ENCODE data around the gene MARCO. TPM values are rescaled to one million over a fixed set of nuclear protein-coding genes. Genes with fewer than 3 reads are reported as not detected.

MARCO gene
- polyA plus RNA-seq, 1 of the 3 experiments (the other 2 are of a cell fraction), result not detected

DNA sequence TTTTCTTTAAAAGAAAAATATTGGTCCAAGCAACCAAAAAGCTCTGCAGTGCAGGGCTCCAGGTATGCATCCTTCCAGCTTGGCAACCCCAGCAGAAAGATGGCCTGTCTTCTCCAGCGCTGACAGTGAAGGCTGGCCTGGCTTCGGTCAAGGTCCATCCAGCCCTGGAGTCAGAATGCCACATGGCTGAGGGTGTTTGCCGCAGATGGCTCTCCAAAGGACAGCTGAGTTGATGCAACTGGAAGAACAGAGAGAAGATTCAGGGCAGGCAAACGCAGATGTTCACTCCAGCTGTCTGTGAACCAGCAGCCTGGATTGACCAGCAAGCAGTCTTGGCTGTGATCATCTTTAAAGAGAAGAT is 51.4 kb downstream of the MARCO start:
- WGBS (ENCODE audit: low lambda C conversion rate), result 18% methylated on average over 4 of the region's 4 CpGs

DNA sequence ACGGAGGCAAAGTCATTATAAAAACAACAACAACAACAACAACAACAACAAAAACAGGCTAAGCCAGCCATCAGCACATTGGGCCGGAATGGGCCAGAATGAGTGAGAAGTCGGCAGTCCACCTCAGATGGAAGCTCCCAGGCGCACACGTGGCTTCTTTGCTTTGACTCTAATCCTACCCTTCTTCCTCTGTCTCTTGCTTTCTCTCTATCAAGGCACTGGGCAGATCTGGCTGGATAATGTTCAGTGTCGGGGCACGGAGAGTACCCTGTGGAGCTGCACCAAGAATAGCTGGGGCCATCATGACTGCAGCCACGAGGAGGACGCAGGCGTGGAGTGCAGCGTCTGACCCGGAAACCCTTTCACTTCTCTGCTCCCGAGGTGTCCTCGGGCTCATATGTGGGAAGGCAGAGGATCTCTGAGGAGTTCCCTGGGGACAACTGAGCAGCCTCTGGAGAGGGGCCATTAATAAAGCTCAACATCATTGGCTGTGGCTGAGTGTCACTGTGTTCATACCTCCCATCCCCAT is 52.2 kb downstream of the MARCO start:
- H3F3A ChIP-seq (replicated peaks; ENCODE audit: insufficient read depth), result no peaks in the 10 kb centered on the region
- H3K9me2 ChIP-seq, result no peaks in the 10 kb centered on the region
- H3K4me2 ChIP-seq, result no peak overlapping the region
- H3K27me3 ChIP-seq (ENCODE audit: insufficient read depth), result peaks cover 5% of the 10 kb centered on the region; the same call in 1 of the 2 replicates
- DNase-seq, result no peak
- no peaks in the 10 kb centered on the region for H3K4me1 ChIP-seq (ENCODE audit: control insufficient read depth in 1 of 2, insufficient read depth in 2 of 2, low read depth in 1 of 2, low read length in 1 of 2)
- no peaks in the 10 kb centered on the region for H3K36me3 ChIP-seq (replicated peaks in 1 of 2; ENCODE audit: control insufficient read depth in 1 of 2, insufficient read depth in 2 of 2, low read length in 1 of 2)
- WGBS (ENCODE audit: low lambda C conversion rate), result 9% methylated on average over 8 of the region's 14 CpGs
- no peak overlapping the region for H3K27ac ChIP-seq (ENCODE audit: low read depth in 2 of 2, low read length in 1 of 2)
- no peak overlapping the region for H3K9ac ChIP-seq
- CTCF ChIA-PET, result no interaction called here
- TF ChIP-seq, protein P1, sequence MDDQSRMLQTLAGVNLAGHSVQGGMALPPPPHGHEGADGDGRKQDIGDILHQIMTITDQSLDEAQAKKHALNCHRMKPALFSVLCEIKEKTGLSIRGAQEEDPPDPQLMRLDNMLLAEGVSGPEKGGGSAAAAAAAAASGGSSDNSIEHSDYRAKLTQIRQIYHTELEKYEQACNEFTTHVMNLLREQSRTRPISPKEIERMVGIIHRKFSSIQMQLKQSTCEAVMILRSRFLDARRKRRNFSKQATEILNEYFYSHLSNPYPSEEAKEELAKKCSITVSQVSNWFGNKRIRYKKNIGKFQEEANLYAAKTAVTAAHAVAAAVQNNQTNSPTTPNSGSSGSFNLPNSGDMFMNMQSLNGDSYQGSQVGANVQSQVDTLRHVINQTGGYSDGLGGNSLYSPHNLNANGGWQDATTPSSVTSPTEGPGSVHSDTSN (IDR thresholded peaks at IDR 0.05), result no peak
- TF ChIP-seq FOXJ3 (CRISPR knock-in tag; IDR thresholded peaks at IDR 0.05), result no peak
- TF ChIP-seq RAD21 (IDR thresholded peaks at IDR 0.05; ENCODE audit: low read length), result no peak
- no peak for TF ChIP-seq NRF1 (IDR thresholded peaks at IDR 0.05; ENCODE audit: low read depth, low read length)
- TF ChIP-seq EP300 (IDR thresholded peaks at IDR 0.05; ENCODE audit: borderline replicate concordance in 1 of 2, low read depth in 1 of 2, low read length in 1 of 2), result no peak
- no peak for TF ChIP-seq POLR2AphosphoS5 (IDR thresholded peaks at IDR 0.05; ENCODE audit: low read depth, low read length)
- TF ChIP-seq TEAD4 (IDR thresholded peaks at IDR 0.05; ENCODE audit: borderline replicate concordance, insufficient read depth), result no peak
- TF ChIP-seq, protein P2, sequence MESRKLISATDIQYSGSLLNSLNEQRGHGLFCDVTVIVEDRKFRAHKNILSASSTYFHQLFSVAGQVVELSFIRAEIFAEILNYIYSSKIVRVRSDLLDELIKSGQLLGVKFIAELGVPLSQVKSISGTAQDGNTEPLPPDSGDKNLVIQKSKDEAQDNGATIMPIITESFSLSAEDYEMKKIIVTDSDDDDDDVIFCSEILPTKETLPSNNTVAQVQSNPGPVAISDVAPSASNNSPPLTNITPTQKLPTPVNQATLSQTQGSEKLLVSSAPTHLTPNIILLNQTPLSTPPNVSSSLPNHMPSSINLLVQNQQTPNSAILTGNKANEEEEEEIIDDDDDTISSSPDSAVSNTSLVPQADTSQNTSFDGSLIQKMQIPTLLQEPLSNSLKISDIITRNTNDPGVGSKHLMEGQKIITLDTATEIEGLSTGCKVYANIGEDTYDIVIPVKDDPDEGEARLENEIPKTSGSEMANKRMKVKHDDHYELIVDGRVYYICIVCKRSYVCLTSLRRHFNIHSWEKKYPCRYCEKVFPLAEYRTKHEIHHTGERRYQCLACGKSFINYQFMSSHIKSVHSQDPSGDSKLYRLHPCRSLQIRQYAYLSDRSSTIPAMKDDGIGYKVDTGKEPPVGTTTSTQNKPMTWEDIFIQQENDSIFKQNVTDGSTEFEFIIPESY (IDR thresholded peaks at IDR 0.05; ENCODE audit: borderline replicate concordance, low read depth), result no peak
- no peak for TF ChIP-seq GABPA (IDR thresholded peaks at IDR 0.05; ENCODE audit: low read depth)
- TF ChIP-seq, protein P3, sequence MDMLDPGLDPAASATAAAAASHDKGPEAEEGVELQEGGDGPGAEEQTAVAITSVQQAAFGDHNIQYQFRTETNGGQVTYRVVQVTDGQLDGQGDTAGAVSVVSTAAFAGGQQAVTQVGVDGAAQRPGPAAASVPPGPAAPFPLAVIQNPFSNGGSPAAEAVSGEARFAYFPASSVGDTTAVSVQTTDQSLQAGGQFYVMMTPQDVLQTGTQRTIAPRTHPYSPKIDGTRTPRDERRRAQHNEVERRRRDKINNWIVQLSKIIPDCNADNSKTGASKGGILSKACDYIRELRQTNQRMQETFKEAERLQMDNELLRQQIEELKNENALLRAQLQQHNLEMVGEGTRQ (IDR thresholded peaks at IDR 0.05; ENCODE audit: borderline replicate concordance, low read depth, low read length), result no peak
- no peak overlapping the region for H3K4me3 ChIP-seq (ENCODE audit: low read depth in 2 of 2, low read length in 1 of 2)
- POLR2A ChIA-PET, result no interaction called here
- H3K79me2 ChIP-seq (ENCODE audit: insufficient read depth), result no peaks in the 10 kb centered on the region
- H3K9me3 ChIP-seq, result no peaks in the 10 kb centered on the region
- H4K20me1 ChIP-seq (ENCODE audit: insufficient read depth), result no peaks in the 10 kb centered on the region
- H2AFZ ChIP-seq (ENCODE audit: low read depth), result no peak overlapping the region

More for the DNA sequence above, 51.4 kb downstream of the MARCO start:
- Histone ChIP-seq H3K9me2 (no peaks in the 10 kb centered on the region), H4K20me1 (ENCODE audit: insufficient read depth) (no peaks in the 10 kb centered on the region), H3K9me3 (no peaks in the 10 kb centered on the region), H3F3A (replicated peaks; ENCODE audit: insufficient read depth) (no peaks in the 10 kb centered on the region), H3K27me3 (ENCODE audit: insufficient read depth) (peaks cover 5% of the 10 kb centered on the region; the same call in 1 of the 2 replicates), H3K36me3 (replicated peaks in 1 of 2; ENCODE audit: control insufficient read depth in 1 of 2, insufficient read depth in 2 of 2, low read length in 1 of 2) (no peaks in the 10 kb centered on the region), H3K4me1 (ENCODE audit: control insufficient read depth in 1 of 2, insufficient read depth in 2 of 2, low read depth in 1 of 2, low read length in 1 of 2) (no peaks in the 10 kb centered on the region), H3K9ac (no peak overlapping the region), H3K79me2 (ENCODE audit: insufficient read depth) (no peaks in the 10 kb centered on the region), H2AFZ (ENCODE audit: low read depth) (no peak overlapping the region), H3K27ac (ENCODE audit: low read depth in 2 of 2, low read length in 1 of 2) (no peak overlapping the region), H3K4me3 (ENCODE audit: low read depth in 2 of 2, low read length in 1 of 2) (no peak overlapping the region), H3K4me2 (no peak overlapping the region)
- ChIA-PET CTCF (no interaction called here), POLR2A (no interaction called here)
- TF ChIP-seq ELF1 (IDR thresholded peaks at IDR 0.05), result no peak
- no peak for TF ChIP-seq RXRA (IDR thresholded peaks at IDR 0.05; ENCODE audit: borderline replicate concordance, low read depth)
- no peak for TF ChIP-seq JUND (IDR thresholded peaks at IDR 0.05)
- TF ChIP-seq, protein P4, sequence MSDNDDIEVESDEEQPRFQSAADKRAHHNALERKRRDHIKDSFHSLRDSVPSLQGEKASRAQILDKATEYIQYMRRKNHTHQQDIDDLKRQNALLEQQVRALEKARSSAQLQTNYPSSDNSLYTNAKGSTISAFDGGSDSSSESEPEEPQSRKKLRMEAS (IDR thresholded peaks at IDR 0.05; ENCODE audit: low read depth), result no peak
- TF ChIP-seq YY1 (IDR thresholded peaks at IDR 0.05; ENCODE audit: low read depth), result no peak
- TF ChIP-seq FOSL2 (IDR thresholded peaks at IDR 0.05; ENCODE audit: borderline replicate concordance, low read depth), result no peak
- TF ChIP-seq POLR2AphosphoS5 (IDR thresholded peaks at IDR 0.05; ENCODE audit: low read depth, low read length), result no peak
- no peak for TF ChIP-seq FOXJ3 (CRISPR knock-in tag; IDR thresholded peaks at IDR 0.05)
- TF ChIP-seq, protein P1 (IDR thresholded peaks at IDR 0.05), result no peak
- DNase-seq, result no peak

Measured in SK-N-SH (cell line).